GM19452 (cell line): Measurements from ENCODE around the gene IFI6.

Source experiments
- ATAC-seq: cut with Tn5 transposase; IDR thresholded peaks from one replicate; pipeline ENCODE4 v1.9.1; 2021; ENCODE audit not compliant: unreplicated experiment

The IFI6 gene

GRCh38 chr1:27676410-27676809 lies 4.4 kb upstream of the IFI6 start:
- ATAC-seq, result no peak

DNA sequence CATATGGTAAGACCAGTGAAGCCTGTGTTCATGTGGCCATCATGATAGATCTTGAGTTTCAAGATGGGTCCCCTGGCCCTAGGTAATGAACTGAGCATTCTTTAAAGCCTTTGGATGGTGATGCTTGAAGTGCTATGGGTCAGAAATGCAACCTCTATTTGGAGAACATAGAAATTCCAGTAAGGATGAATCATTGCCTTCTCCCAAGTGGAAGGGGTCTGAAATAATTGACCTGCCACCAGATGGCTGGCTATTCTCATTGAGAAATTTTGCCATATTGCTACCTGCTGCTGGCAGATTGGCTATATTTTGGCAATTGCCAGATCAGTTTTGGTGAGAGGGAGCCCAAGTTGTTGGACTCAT lies 739 bp upstream of the IFI6 start:
- no peak for ATAC-seq

GRCh38 chr1:27669876-27670275 lies 2.1 kb downstream of the IFI6 start:
- ATAC-seq, result no peak

- no peak for ATAC-seq
These were observed 2.9 kb downstream of the IFI6 start for GRCh38 chr1:27668808-27669723.

GRCh38 chr1:27668121-27668807 lies 3.7 kb downstream of the IFI6 start:
- ATAC-seq, result no peak

- ATAC-seq, result no peak
These were observed 5.2 kb downstream of the IFI6 start for GRCh38 chr1:27666791-27667254.

- ATAC-seq, result no peak
These were observed 5.7 kb downstream of the IFI6 start for GRCh38 chr1:27666294-27666693.

- ATAC-seq, result no peak
These were observed 6.9 kb downstream of the IFI6 start for GRCh38 chr1:27665016-27665651.

DNA sequence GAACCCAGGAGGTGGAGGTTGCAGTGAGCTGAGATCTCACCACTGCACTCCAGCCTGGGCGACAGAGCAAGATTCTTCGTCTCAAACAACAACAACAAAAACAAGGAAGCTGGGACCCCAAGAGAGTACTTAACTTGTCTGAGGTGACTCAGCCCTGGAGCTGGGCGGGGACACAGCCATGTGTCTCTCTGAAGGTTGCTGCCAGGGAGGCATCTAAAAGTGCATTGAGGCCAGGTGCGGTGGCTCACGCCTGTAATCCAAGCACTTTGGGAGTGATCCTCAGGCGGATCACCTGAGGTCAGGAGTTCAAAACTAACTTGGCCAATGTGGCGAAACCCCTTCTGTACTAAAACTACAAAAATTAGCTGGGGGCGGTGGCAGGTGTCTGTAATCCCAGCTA lies 7.7 kb downstream of the IFI6 start:
- ATAC-seq, result no peak

DNA sequence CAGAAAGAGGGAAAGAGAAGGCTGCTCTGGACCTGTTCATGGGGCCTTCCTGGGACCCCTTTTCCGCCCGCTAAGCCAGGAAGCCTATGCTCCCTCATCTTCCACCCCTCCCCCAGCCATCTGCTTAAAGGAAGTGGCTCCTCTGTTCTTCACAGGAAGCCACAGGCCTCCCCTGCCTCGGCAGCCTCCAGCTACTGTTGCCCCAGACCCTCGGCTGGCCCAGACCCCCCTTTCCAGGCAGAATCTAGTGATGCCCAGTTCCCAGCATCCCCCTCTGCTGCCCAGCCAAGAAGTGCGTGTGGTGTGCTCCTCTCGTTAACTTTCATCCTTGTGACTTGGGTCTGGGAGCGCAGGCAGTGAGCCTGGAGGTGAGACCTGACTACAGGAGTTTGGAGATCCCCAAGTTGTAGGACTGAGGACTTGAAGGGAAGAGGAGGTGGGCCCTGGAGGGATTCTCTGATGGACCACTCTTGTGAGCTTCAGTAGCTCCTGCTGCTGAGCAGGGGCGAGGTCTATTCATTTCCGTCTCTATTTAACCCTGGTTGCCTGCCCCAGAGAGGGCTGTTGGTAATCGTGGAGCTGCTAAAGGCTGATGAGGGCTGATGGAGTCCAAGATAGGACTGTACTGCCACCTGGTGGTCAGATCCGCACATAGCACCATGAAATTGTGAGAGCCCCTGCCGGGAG lies 9.1 kb downstream of the IFI6 start:
- ATAC-seq, result peak; percentile 43

DNA sequence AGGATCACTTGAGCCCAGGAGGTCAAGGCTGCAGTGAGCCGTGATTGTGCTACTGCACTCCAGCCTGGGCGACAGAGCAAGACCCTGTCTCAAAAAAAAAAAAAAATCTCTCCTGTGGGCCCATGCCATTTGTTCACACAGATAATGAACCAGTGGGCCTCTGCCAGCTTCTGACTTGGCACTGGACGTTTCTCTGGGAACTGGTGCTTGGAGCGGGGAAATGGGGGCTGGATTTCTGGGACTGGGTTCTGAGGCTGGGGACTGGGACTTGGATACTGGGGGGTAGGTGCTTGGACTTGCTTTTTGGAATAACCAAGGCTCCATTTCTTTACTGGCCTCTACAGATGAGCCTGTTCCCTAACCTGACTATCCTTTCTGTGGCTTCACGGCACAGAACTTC lies 9.7 kb downstream of the IFI6 start:
- no peak for ATAC-seq

DNA sequence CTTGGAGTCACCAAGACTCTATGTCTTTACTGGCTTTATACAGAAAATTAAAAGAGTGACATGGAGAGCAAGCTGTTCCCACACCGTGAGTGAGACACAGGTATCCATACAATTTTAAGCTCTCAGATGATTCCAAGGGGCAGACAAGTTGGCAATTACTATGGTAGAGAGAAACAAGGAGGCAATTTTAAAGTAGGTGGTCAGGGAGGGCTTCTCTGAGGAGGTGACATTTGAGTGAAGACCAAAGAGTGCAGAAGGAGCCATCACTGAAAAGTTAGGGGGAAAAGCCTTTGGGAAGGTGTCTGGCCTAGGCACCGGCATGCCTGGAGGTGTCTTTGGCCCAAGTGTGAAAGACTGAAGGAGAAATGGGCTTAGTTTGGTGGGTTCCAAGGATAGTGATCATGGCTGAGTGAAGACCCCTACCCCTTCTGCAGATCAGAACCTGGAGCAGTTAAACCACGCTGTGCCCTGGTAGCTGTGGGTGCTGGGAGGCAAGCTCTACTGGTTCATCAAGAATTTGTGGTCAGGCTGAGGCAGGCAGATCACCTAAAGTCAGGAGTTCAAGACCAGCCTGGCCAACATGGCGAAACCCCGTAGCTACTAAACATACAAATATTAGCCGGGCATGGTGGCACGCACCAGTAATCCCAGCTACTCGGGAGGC lies 10.4 kb downstream of the IFI6 start:
- ATAC-seq, result no peak

GRCh38 chr1:27660300-27660835 lies 11.6 kb downstream of the IFI6 start:
- ATAC-seq, result no peak

DNA sequence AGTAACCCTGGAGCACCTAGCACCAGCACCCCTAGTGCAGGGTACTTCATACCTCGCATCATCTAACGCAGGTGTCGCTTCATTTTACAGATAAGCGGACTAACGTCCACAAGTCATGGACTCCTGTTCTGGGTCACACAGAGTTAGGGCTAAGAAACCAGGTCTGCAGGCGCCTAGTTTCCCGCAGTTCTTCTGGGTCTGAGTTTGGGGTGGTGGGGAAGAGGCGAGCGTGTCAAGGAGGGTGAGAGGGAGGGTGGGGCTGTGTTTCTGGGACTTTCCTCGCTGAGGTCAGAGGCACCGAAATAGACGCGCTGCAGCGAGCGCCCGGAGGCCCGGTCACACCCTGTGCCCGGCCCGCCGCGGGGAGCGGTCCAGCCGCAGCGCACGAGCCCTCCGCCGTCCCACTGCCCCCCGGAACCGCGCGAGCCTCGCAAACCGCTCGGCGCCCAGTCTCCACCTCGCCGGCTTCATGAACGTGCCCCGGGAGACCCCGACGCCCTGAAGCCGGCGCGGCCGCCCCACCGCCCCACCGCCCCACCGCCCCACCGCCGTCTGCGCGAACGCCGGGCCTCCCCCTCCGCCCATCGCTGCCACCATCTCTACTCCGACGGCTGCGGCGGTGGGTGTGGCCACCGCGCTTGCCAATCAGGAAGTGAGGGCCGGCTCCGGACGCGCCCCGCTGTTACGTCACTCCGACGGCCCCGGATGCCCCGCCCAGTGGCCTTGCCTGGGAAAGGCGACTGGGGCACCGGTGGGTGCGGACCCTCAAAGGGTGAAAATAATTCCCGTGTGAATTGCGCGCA lies 12.3 kb downstream of the IFI6 start:
- ATAC-seq, result peak; percentile 59

GRCh38 chr1:27658951-27659496 lies 13.0 kb downstream of the IFI6 start:
- ATAC-seq, result peak; percentile 4

DNA sequence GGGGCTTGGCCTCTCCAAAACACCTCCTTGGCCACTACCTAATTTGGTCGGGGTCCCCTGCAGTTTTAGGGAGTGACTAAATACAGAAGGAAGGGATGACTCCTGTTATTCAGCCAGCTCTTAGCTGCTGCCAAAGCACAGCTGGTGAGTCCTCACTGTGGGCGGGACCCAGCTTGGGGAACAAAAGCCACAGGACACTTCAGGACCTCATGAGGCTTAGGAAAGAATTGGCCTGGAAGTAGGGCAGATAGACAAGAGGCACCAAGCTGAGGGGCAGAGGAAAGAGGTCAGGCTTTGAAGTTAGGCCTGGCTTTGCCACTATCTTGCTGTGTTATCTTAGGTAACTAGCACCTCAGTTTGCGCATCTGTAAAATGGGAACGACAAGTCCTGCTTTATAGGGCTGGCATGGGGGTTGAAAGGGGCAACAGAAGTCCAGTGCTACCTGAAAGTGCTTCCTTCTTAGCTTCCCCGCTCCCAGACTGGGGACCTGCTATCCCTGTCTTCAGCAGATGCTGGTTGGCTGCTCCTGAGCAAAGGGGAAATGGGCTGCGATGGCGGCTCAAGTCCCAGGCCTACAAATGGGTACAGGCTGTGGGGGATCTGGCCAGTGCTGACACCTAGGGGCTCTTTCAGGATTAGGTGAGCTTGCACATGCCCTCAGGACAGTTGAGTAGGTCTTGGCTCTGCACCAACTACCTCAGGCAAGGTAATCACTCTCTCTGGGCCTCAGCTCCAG lies 15.7 kb downstream of the IFI6 start:
- ATAC-seq, result no peak

DNA sequence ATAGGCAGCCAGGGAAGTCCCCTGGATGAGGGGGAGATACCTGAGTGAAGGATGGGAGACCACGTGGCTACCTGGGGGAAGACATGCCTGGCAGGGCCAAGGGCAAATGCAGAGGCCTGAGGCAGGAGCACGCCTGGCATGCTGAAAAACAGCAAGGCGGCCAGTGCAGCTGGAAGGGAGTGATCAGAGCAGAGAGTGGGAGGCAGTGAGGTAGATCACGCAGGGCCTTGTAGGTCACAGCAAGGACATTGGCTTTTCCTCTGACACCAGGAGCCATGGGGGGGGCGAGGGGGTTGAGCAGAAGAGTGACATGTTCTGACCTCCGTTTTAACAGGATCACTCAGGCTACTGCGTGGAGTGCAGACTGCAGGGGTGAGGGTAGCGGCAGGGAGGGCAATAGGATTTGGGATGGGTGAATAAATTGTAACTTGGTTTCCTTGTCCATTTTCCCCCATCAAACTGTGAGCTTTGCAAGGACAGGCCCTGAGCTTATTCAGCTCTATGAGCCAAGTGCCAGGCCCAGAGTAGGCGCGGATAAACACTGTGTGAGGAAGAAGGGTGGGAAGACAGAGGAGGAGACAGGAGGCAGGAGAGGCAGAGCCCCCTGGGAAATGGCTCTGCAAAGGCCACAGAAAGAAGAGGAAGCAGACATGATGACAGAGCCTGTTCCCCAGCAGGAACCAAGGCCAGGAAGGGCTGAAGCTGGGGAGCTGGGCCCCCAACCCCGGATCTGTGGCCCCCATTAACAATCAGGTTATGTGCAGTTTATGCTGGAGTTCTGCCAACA lies 16.6 kb downstream of the IFI6 start:
- no peak for ATAC-seq
